ENCODE results near the gene RNPEP. TPM values are rescaled to one million over a fixed set of nuclear protein-coding genes. Genes with fewer than 3 reads are reported as not detected.

Gene RNPEP
- total and polyA plus RNA-seq, 2 of the 13 experiments (the other 11 are each of a cell fraction or from before 2014, with no cell fraction given), result 20.6 to 38.4 TPM

DNA sequence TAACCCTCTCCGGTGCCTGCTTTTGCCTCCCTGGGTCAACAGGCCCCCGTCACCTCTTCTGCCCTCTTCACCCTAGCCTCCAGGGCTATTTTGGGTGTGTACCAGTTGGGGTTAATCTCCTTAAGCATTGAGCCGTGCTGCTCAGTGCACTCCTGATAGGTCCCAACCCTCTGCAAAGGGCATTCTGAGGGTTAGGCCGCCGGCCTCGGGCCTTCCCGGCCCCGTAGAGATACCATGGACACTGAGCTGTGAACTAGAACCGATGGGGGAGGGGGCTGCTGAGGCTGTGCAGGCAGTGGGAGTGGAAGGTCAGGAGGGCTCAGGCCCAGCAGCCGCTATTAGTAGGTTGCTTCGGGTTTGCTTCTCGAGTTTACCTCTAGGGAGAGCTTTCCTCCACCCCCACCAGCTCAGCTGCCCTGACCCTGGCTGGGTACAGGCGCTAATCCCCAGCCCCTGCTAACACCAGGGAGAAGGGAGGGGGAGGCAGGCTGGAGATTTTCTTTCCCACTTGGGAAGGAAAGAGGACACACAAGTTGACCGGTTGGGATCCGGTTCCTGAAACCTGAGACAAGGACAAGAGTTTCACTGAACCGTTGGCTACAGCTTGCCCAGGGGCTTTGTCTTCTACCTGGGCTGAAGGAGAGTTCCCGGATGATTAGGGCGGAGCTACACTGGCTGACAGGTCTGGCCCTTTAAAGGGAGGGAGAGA is 40.9 kb upstream of the RNPEP start (continued):
- TF ChIP-seq, protein P1, sequence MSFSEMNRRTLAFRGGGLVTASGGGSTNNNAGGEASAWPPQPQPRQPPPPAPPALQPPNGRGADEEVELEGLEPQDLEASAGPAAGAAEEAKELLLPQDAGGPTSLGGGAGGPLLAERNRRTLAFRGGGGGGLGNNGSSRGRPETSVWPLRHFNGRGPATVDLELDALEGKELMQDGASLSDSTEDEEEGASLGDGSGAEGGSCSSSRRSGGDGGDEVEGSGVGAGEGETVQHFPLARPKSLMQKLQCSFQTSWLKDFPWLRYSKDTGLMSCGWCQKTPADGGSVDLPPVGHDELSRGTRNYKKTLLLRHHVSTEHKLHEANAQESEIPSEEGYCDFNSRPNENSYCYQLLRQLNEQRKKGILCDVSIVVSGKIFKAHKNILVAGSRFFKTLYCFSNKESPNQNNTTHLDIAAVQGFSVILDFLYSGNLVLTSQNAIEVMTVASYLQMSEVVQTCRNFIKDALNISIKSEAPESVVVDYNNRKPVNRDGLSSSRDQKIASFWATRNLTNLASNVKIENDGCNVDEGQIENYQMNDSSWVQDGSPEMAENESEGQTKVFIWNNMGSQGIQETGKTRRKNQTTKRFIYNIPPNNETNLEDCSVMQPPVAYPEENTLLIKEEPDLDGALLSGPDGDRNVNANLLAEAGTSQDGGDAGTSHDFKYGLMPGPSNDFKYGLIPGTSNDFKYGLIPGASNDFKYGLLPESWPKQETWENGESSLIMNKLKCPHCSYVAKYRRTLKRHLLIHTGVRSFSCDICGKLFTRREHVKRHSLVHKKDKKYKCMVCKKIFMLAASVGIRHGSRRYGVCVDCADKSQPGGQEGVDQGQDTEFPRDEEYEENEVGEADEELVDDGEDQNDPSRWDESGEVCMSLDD (CRISPR knock-in tag; IDR thresholded peaks at IDR 0.05; ENCODE audit: borderline replicate concordance), result no peak
- TF ChIP-seq ZNF251 (CRISPR knock-in tag; IDR thresholded peaks at IDR 0.05) (no peak), ZNF207 (IDR thresholded peaks at IDR 0.05; ENCODE audit: borderline replicate concordance) (no peak), ZBTB7B (CRISPR knock-in tag; IDR thresholded peaks at IDR 0.05) (no peak; the same call in 1 of the 2 replicates), CEBPZ (IDR thresholded peaks at IDR 0.05; ENCODE audit: low read length) (no peak), ZNF766 (CRISPR knock-in tag; IDR thresholded peaks at IDR 0.05; ENCODE audit: borderline replicate concordance) (no peak), PCBP1 (IDR thresholded peaks at IDR 0.05; ENCODE audit: borderline replicate concordance, low read depth, low read length) (no peak), WIZ (CRISPR knock-in tag; IDR thresholded peaks at IDR 0.05) (no peak), ZNF614 (CRISPR knock-in tag; IDR thresholded peaks at IDR 0.05; ENCODE audit: borderline replicate concordance) (0 out of 2 replicates have a peak, but pooled peaks have one; percentile 38), ZFX (CRISPR knock-in tag; IDR thresholded peaks at IDR 0.05; ENCODE audit: low read depth) (peak; percentile 84), ZNF761 (CRISPR knock-in tag; conservative IDR thresholded peaks at IDR 0.05) (no peak), CERS6 (CRISPR knock-in tag; IDR thresholded peaks at IDR 0.05) (no peak), MTA1 (CRISPR knock-in tag; IDR thresholded peaks at IDR 0.05; ENCODE audit: borderline replicate concordance) (no peak), NAIF1 (CRISPR knock-in tag; IDR thresholded peaks at IDR 0.05; ENCODE audit: borderline replicate concordance) (no peak), GABPB1 (CRISPR knock-in tag; IDR thresholded peaks at IDR 0.05) (no peak), HDAC2 (CRISPR knock-in tag; IDR thresholded peaks at IDR 0.05) (no peak; the same call in 1 of the 2 replicates), ZNF383 (CRISPR knock-in tag; IDR thresholded peaks at IDR 0.05; ENCODE audit: borderline replicate concordance) (no peak), EZH2 (conservative IDR thresholded peaks at IDR 0.05; ENCODE audit: low read depth, low read length) (no peak), EHMT2 (IDR thresholded peaks at IDR 0.05; ENCODE audit: borderline replicate concordance, low read depth, low read length) (no peak), YEATS2 (CRISPR knock-in tag; IDR thresholded peaks at IDR 0.05; ENCODE audit: borderline replicate concordance) (peak; percentile 37; the same call in 1 of the 2 replicates), ZMYM3 (CRISPR knock-in tag; IDR thresholded peaks at IDR 0.05) (no peak)
- TF ChIP-seq, protein P2, sequence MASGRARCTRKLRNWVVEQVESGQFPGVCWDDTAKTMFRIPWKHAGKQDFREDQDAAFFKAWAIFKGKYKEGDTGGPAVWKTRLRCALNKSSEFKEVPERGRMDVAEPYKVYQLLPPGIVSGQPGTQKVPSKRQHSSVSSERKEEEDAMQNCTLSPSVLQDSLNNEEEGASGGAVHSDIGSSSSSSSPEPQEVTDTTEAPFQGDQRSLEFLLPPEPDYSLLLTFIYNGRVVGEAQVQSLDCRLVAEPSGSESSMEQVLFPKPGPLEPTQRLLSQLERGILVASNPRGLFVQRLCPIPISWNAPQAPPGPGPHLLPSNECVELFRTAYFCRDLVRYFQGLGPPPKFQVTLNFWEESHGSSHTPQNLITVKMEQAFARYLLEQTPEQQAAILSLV (CRISPR knock-in tag; IDR thresholded peaks at IDR 0.05; ENCODE audit: borderline replicate concordance), result 0 out of 2 replicates have a peak, but pooled peaks have one; percentile 46

Measured in HepG2 (cell line).